ENCODE measurements around the gene MEA1. TPM values are rescaled to one million over a fixed set of nuclear protein-coding genes. Genes with fewer than 3 reads are reported as not detected.
A peak's percentile ranks its signal among the peaks of the same experiment; 100 is the strongest.

The MEA1 gene
- total RNA-seq, 3 donors from 2014 or later (not counting 1 experiment from before 2014, with no cell fraction given), result 29.6 to 34.3 (median 34.2) TPM

GRCh38 chr6:43026365-43026764 lies 12.6 kb upstream of the MEA1 start:
- DNase-seq (no peak), ATAC-seq (no peak)
- over 99% methylated on average over 5 of the region's 5 CpGs for WGBS (ENCODE audit: insufficient coverage)
- peaks cover 14% of the 10 kb centered on the region for H3K4me1 ChIP-seq (ENCODE audit: control insufficient read depth, insufficient read depth, low read length)
- intact Hi-C loops (cut with micrococcal nuclease), result no loop called here
- no peak overlapping the region for H3K27ac Mint-ChIP-seq
- TF ChIP-seq CTCF (IDR thresholded peaks at IDR 0.05), result no peak
- no peaks in the 10 kb centered on the region for H3K27me3 Mint-ChIP-seq (ENCODE audit: low read depth in 2 of 2)
- H3K4me3 Mint-ChIP-seq, result no peak overlapping the region
- H3K9me3 Mint-ChIP-seq, result no peaks in the 10 kb centered on the region
- H3K36me3 ChIP-seq (ENCODE audit: control insufficient read depth, insufficient read depth, low read length), result peaks cover 50% of the 10 kb centered on the region
- no peak overlapping the region for H3K27ac ChIP-seq (ENCODE audit: low read length)
- peaks cover 12 to 23% of the 10 kb centered on the region in 2 donors for H3K4me1 Mint-ChIP-seq
- no peaks in the 10 kb centered on the region for H3K27me3 ChIP-seq (ENCODE audit: control insufficient read depth, insufficient read depth, low read length)
- H3K4me3 ChIP-seq (ENCODE audit: low read length), result no peak overlapping the region
- H3K9me3 ChIP-seq (ENCODE audit: control insufficient read depth, insufficient read depth, low read length), result no peaks in the 10 kb centered on the region
- H3K36me3 Mint-ChIP-seq, result peaks cover 8% of the 10 kb centered on the region

GRCh38 chr6:43024436-43024835 lies 10.7 kb upstream of the MEA1 start:
- ATAC-seq (no peak), DNase-seq (no peak)
- Histone ChIP-seq H3K4me3 (ENCODE audit: low read length) (no peak overlapping the region), H3K4me1 (ENCODE audit: control insufficient read depth, insufficient read depth, low read length) (peaks cover 24% of the 10 kb centered on the region), H3K36me3 (ENCODE audit: control insufficient read depth, insufficient read depth, low read length) (peaks cover 44% of the 10 kb centered on the region), H3K27ac (ENCODE audit: low read length) (no peak overlapping the region), H3K9me3 (ENCODE audit: control insufficient read depth, insufficient read depth, low read length) (no peaks in the 10 kb centered on the region), H3K27me3 (ENCODE audit: control insufficient read depth, insufficient read depth, low read length) (no peaks in the 10 kb centered on the region)
- Mint-ChIP-seq H3K36me3 (peaks cover 8% of the 10 kb centered on the region), H3K4me3 (peak overlapping the region; percentile 13), H3K27me3 (ENCODE audit: low read depth in 2 of 2) (no peaks in the 10 kb centered on the region), H3K4me1 (peaks cover 12 to 23% of the 10 kb centered on the region in 2 donors), H3K27ac (no peak overlapping the region), H3K9me3 (no peaks in the 10 kb centered on the region)
- whole genome bisulfite sequencing (ENCODE audit: insufficient coverage), result 76% methylated on average over 2 of the region's 2 CpGs
- no peak for TF ChIP-seq CTCF (IDR thresholded peaks at IDR 0.05)
- intact Hi-C loops (cut with micrococcal nuclease), result no loop called here

GRCh38 chr6:43021270-43022047 lies 7.7 kb upstream of the MEA1 start, which contains the start of gene RRP36:
RRP36 (plus strand) TSS chr6:43021623; CDS start chr6:43021655, 32 bp downstream.
- no peaks in the 10 kb centered on the region for H3K27me3 Mint-ChIP-seq (ENCODE audit: low read depth in 2 of 2)
- WGBS (ENCODE audit: insufficient coverage), result 1% methylated on average over 56 of the region's 56 CpGs
- peak within 1 kb of the TSS; percentile 94 for H3K4me3 Mint-ChIP-seq
- intact Hi-C loops (cut with micrococcal nuclease), result loop anchor here (1.0 kb wide), 1 partner anchor 37 kb away; the partner anchor contains the start of gene PPP2R5D
- H3K4me1 Mint-ChIP-seq, result peaks cover 22 to 41% of the 10 kb centered on the region in 2 donors
- H3K9me3 ChIP-seq (ENCODE audit: control insufficient read depth, insufficient read depth, low read length), result no peaks in the 10 kb centered on the region
- DNase-seq (peak; percentile 47 to 81), ATAC-seq (peak; percentile 84 to 87 (median 85))
- peak within 1 kb of the TSS; percentile 78 to 80 for H3K27ac Mint-ChIP-seq
- peak within 1 kb of the TSS; percentile 63 for H3K27ac ChIP-seq (ENCODE audit: low read length)
- H3K4me3 ChIP-seq (ENCODE audit: low read length), result peak within 1 kb of the TSS; percentile 89
- peaks cover 36% of the 10 kb centered on the region for H3K36me3 ChIP-seq (ENCODE audit: control insufficient read depth, insufficient read depth, low read length)
- no peaks in the 10 kb centered on the region for H3K9me3 Mint-ChIP-seq
- no peak for TF ChIP-seq CTCF (IDR thresholded peaks at IDR 0.05)
- peaks cover 28% of the 10 kb centered on the region for H3K4me1 ChIP-seq (ENCODE audit: control insufficient read depth, insufficient read depth, low read length)
- peaks cover 7% of the 10 kb centered on the region for H3K36me3 Mint-ChIP-seq
- no peaks in the 10 kb centered on the region for H3K27me3 ChIP-seq (ENCODE audit: control insufficient read depth, insufficient read depth, low read length)
